Trophoblast cell (in vitro differentiated cells and primary cell): Measurements from ENCODE around the gene TALDO1.

Source experiments
- DNase-seq, 2 donors: peaks; one replicate each; pipeline ENCODE4 v3.0.0-alpha.2; 2016
- H2AFZ ChIP-seq: 2 replicates; pipeline ENCODE4 v1.6.1; 2013; ENCODE audit warnings: low read length, moderate library complexity, mild to moderate bottlenecking; ENCODE audit not compliant: insufficient read depth, poor library complexity
- H2AK5ac ChIP-seq: 2 replicates; pipeline ENCODE4 v1.6.1; 2013; ENCODE audit warnings: mild to moderate bottlenecking, low read length
- H2BK120ac ChIP-seq: 2 replicates; pipeline ENCODE4 v1.6.1; 2013; ENCODE audit warnings: low read length, mild to moderate bottlenecking, moderate library complexity; ENCODE audit not compliant: insufficient read depth, poor library complexity
- H2BK12ac ChIP-seq: 2 replicates; pipeline ENCODE4 v1.6.1; 2013; ENCODE audit warnings: mild to moderate bottlenecking, low read length, moderate library complexity
- H2BK5ac ChIP-seq: 2 replicates; pipeline ENCODE4 v1.6.1; 2013; ENCODE audit warnings: low read length, low read depth, moderate library complexity, mild to moderate bottlenecking; ENCODE audit not compliant: poor library complexity
- H3K14ac ChIP-seq: 2 replicates; pipeline ENCODE4 v1.6.1; 2013; ENCODE audit warnings: mild to moderate bottlenecking, low read length
- H3K18ac ChIP-seq: 2 replicates; pipeline ENCODE4 v1.6.1; 2013; ENCODE audit warnings: mild to moderate bottlenecking, low read length
- H3K23ac ChIP-seq: 2 replicates; pipeline ENCODE4 v1.6.1; 2013; ENCODE audit warnings: low read length
- H3K27ac ChIP-seq: 2 replicates; pipeline ENCODE4 v1.5.1; 2013; ENCODE audit warnings: low read depth, mild to moderate bottlenecking, inconsistent platforms, low read length, moderate library complexity
- H3K27me3 ChIP-seq: 2 replicates; pipeline ENCODE4 v1.6.1; 2013; ENCODE audit warnings: inconsistent platforms, mild to moderate bottlenecking, low read length, moderate library complexity; ENCODE audit not compliant: insufficient read depth
- H3K36me3 ChIP-seq, 2 experiments: 1 replicate in 1 of 2; 2 replicates in 1 of 2; pipeline ENCODE4 v1.6.1; 2013; ENCODE audit warnings: low read length in 2 of 2, mild to moderate bottlenecking in 2 of 2, moderate library complexity in 1 of 2; ENCODE audit not compliant: insufficient read depth in 2 of 2, control insufficient read depth in 1 of 2
- H3K4ac ChIP-seq: 2 replicates; pipeline ENCODE4 v1.6.1; 2013; ENCODE audit warnings: low read depth, mild to moderate bottlenecking, low read length, moderate library complexity
- H3K4me1 ChIP-seq, 2 experiments: 1 replicate in 1 of 2; 2 replicates in 1 of 2; pipeline ENCODE4 v1.6.1; 2013; ENCODE audit warnings: low read length in 2 of 2, mild to moderate bottlenecking in 2 of 2, moderate library complexity in 1 of 2; ENCODE audit not compliant: insufficient read depth in 2 of 2, control insufficient read depth in 1 of 2
- H3K4me2 ChIP-seq: 2 replicates; pipeline ENCODE4 v1.6.1; 2013; ENCODE audit warnings: inconsistent platforms, mild to moderate bottlenecking, low read length, moderate library complexity
- H3K4me3 ChIP-seq: 2 replicates; pipeline ENCODE4 v1.5.1; 2013; ENCODE audit warnings: mild to moderate bottlenecking, low read depth, low read length, inconsistent platforms
- H3K79me1 ChIP-seq: one replicate; pipeline ENCODE4 v1.6.1; 2013; ENCODE audit warnings: low read length
- H3K79me2 ChIP-seq: 2 replicates; pipeline ENCODE4 v1.6.1; 2013; ENCODE audit warnings: low read length, mild to moderate bottlenecking; ENCODE audit not compliant: control insufficient read depth, insufficient read depth, poor library complexity
- H3K9ac ChIP-seq: 2 replicates; pipeline ENCODE4 v1.6.1; 2013; ENCODE audit warnings: mild to moderate bottlenecking, low read length
- H3K9me3 ChIP-seq: 2 replicates; pipeline ENCODE4 v1.6.1; 2013; ENCODE audit warnings: low read depth, mild to moderate bottlenecking, control low read depth, inconsistent platforms, low read length; ENCODE audit not compliant: insufficient read depth
- H4K12ac ChIP-seq: 2 replicates; pipeline ENCODE4 v1.6.1; 2013; ENCODE audit warnings: low read depth, mild to moderate bottlenecking, low read length, moderate library complexity
- H4K8ac ChIP-seq: 2 replicates; pipeline ENCODE4 v1.6.1; 2013; ENCODE audit warnings: low read depth, mild to moderate bottlenecking, low read length, moderate library complexity
- H4K91ac ChIP-seq: one replicate; pipeline ENCODE4 v1.6.1; 2013; ENCODE audit warnings: low read depth, mild to moderate bottlenecking, low read length, moderate library complexity
- WGBS: extraction: QIAGEN DNeasy Blood & Tissue Kit; methylation state at CpG from one replicate; pipeline ENCODE4 v1.1.7; 2013; ENCODE audit warnings: missing lambda C conversion rate; ENCODE audit not compliant: insufficient read length, insufficient coverage; ENCODE audit errors: extremely low coverage; 5-methylcytosine and 5-hydroxymethylcytosine counted together

Gene TALDO1

DNA sequence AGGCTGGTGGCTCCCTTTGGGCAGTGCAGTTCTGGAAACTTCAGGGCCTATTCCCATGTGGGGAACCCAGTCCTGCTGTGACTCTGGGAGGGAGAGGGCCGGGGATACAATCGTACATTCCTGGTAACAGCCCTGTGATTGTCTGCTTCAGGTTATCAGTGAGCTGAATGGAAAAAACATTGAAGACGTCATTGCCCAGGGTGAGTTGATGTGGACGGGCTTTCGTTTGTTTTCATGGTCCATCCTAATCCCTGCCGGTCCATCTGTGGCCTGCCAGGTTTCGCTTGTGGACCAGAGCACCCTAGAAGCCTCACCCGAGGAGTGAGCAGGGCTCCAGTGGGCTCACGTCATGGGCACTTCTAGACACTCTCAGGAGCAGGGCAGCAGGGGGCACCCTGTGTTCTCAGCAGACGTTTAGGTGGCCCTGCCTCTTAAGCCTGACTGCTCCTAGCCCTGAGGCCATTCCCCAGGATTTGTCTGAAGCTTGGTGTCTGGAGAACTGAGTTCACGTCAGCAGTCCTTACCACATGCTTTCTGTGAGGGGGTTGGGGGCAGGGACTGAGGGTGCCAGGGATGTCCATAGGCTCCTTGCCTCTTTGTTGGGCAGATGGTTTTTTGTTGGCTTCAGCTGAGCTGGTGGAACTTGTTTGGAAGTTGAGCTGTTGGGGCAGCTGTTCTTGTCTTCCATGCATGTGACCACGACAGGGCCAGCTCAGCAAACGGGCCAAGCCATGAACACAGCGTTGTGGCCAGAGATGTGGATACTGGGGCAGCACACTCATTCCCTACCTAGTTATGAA is 64.4 kb downstream of the TALDO1 start:
- H2BK5ac ChIP-seq = no peak overlapping the region
- peak overlapping the region; percentile 42 for H3K18ac ChIP-seq
- no peak overlapping the region for H3K23ac ChIP-seq
- no peak overlapping the region for H3K4me3 ChIP-seq
- H3K27ac ChIP-seq = no peak overlapping the region
- H3K4me1 ChIP-seq = peaks cover 9 to 17% of the 10 kb centered on the region in 2 experiments
- H3K27me3 ChIP-seq = no peaks in the 10 kb centered on the region
- H2BK120ac ChIP-seq = no peak overlapping the region
- H3K14ac ChIP-seq = no peak overlapping the region
- no peak overlapping the region for H2AFZ ChIP-seq
- peak overlapping the region; percentile 80 for H3K4me2 ChIP-seq
- no peak overlapping the region for H3K9ac ChIP-seq
- H3K9me3 ChIP-seq = peaks cover 2% of the 10 kb centered on the region
- H4K91ac ChIP-seq = no peak overlapping the region
- H2AK5ac ChIP-seq = no peak overlapping the region
- DNase-seq = no peak
- H3K36me3 ChIP-seq = peaks cover 31% of the 10 kb centered on the region in 2 experiments
- peak overlapping the region; percentile 43 for H3K4ac ChIP-seq
- whole genome bisulfite sequencing = no CpG with 5 or more reads among the region's 14 CpGs
- no peak overlapping the region for H2BK12ac ChIP-seq
- no peak overlapping the region for H4K12ac ChIP-seq
- peaks cover 14% of the 10 kb centered on the region for H3K79me1 ChIP-seq
- no peak overlapping the region for H4K8ac ChIP-seq
- H3K79me2 ChIP-seq = peaks cover 19% of the 10 kb centered on the region

DNA sequence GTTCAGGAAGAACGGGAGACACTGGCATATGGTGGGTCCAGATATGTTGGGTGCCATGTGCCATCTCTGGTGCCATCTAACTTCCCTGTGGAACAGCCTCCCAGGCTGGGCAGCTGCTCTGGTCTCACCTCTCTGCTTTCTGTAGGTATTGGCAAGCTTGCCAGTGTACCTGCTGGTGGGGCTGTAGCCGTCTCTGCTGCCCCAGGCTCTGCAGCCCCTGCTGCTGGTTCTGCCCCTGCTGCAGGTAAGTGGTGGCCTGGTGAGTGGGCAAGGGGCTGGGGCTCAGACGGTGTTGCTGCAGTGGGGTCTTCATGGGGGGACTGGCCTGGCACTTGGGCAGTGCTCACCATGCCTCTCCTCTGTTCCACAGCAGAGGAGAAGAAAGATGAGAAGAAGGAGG is 65.1 kb downstream of the TALDO1 start:
- no peak overlapping the region for H2BK12ac ChIP-seq
- peaks cover 19% of the 10 kb centered on the region for H3K79me2 ChIP-seq
- H2BK120ac ChIP-seq = no peak overlapping the region
- no peak overlapping the region for H4K12ac ChIP-seq
- H3K4me2 ChIP-seq = no peak overlapping the region
- no peak overlapping the region for H2BK5ac ChIP-seq
- no peak overlapping the region for H4K8ac ChIP-seq
- DNase-seq = no peak
- no peaks in the 10 kb centered on the region for H3K27me3 ChIP-seq
- no peak overlapping the region for H2AFZ ChIP-seq
- H3K14ac ChIP-seq = no peak overlapping the region
- peaks cover 2% of the 10 kb centered on the region for H3K9me3 ChIP-seq
- H2AK5ac ChIP-seq = no peak overlapping the region
- no peak overlapping the region for H3K23ac ChIP-seq
- no peak overlapping the region for H3K4me3 ChIP-seq
- peaks cover 14% of the 10 kb centered on the region for H3K79me1 ChIP-seq
- H3K27ac ChIP-seq = no peak overlapping the region
- H3K4ac ChIP-seq = no peak overlapping the region
- H3K9ac ChIP-seq = no peak overlapping the region
- peaks cover 31% of the 10 kb centered on the region in 2 experiments for H3K36me3 ChIP-seq
- no CpG with 5 or more reads among the region's 3 CpGs for WGBS
- H3K18ac ChIP-seq = no peak overlapping the region
- H3K4me1 ChIP-seq = peaks cover 9 to 17% of the 10 kb centered on the region in 2 experiments
- H4K91ac ChIP-seq = no peak overlapping the region

DNA sequence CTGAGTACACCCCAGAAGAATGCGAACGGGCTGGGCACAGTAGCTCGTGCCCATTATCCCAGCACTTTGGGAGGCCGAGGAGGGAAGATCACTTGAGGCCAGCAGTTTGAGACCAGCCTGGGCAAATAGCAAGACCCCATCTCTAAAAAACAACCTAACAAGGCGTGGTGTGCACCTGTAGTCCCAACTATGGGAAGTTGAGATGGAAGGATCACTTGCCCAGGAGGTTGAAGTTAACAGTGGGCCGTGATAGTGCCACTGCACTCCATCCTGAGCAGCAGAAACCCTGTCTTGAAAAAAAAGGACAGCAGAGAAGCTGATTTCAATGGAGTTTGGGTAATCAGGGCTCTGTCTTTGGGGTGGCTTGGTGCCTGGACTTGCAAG is 65.8 kb downstream of the TALDO1 start:
- no peak for DNase-seq
- Histone ChIP-seq H3K79me2 (peaks cover 19% of the 10 kb centered on the region), H3K4me3 (no peak overlapping the region), H4K8ac (no peak overlapping the region), H3K23ac (no peak overlapping the region), H3K27me3 (no peaks in the 10 kb centered on the region), H2BK120ac (no peak overlapping the region), H2BK5ac (no peak overlapping the region), H3K4ac (no peak overlapping the region), H3K18ac (no peak overlapping the region), H3K9me3 (peaks cover 2% of the 10 kb centered on the region), H2AK5ac (no peak overlapping the region), H3K27ac (no peak overlapping the region), H3K9ac (no peak overlapping the region), H2AFZ (no peak overlapping the region), H3K4me2 (no peak overlapping the region), H3K14ac (no peak overlapping the region), H4K12ac (no peak overlapping the region), H3K4me1 (peaks cover 9 to 17% of the 10 kb centered on the region in 2 experiments), H3K79me1 (peaks cover 14% of the 10 kb centered on the region), H3K36me3 (peaks cover 31% of the 10 kb centered on the region in 2 experiments), H4K91ac (no peak overlapping the region), H2BK12ac (no peak overlapping the region)
- WGBS = no CpG with 5 or more reads among the region's 6 CpGs

DNA sequence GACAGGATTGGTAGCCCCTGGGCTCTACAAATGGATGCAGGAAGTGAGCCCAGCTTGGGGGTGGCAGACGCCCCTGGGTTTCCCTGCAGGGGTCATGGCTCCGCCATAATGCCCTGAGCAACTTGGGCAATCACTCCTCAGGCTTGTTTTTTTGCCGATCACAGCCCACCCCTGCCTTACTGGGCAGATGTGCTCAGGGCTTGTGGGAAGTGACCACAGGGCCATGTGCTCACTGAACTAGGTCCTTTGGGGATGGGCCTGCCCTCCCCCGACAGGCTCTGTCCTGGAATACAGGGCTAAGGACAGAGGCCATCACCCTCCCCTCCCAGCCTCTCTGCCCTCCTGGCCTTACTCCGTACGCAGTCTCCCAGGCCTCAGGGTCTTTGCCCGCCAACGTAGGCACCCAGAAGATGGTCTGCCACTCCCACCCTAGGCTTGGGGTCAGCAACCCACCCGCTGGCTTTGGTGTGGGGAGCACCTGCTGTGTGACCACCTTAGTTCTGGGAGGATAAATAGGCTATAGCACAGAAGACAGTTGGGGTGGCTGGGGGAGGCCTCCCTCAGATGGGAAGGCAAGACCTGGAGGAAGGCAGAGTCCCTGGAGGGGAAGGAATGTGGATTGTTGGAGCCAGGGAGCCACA is 66.3 kb downstream of the TALDO1 start:
- no peak overlapping the region for H2BK120ac ChIP-seq
- H3K23ac ChIP-seq = no peak overlapping the region
- H2BK12ac ChIP-seq = no peak overlapping the region
- H2BK5ac ChIP-seq = no peak overlapping the region
- H3K36me3 ChIP-seq = peaks cover 31% of the 10 kb centered on the region in 2 experiments
- no peak overlapping the region for H3K4me2 ChIP-seq
- H4K91ac ChIP-seq = no peak overlapping the region
- H3K79me2 ChIP-seq = peaks cover 19% of the 10 kb centered on the region
- peaks cover 2% of the 10 kb centered on the region for H3K9me3 ChIP-seq
- no peak overlapping the region for H3K27ac ChIP-seq
- H4K8ac ChIP-seq = no peak overlapping the region
- H3K79me1 ChIP-seq = peaks cover 14% of the 10 kb centered on the region
- no peak for DNase-seq
- H3K9ac ChIP-seq = no peak overlapping the region
- no peaks in the 10 kb centered on the region for H3K27me3 ChIP-seq
- no CpG with 5 or more reads among the region's 9 CpGs for WGBS
- no peak overlapping the region for H2AK5ac ChIP-seq
- H3K4me3 ChIP-seq = no peak overlapping the region
- no peak overlapping the region for H3K14ac ChIP-seq
- no peak overlapping the region for H2AFZ ChIP-seq
- H3K4ac ChIP-seq = no peak overlapping the region
- H3K18ac ChIP-seq = no peak overlapping the region
- H4K12ac ChIP-seq = peak overlapping the region; percentile 29
- H3K4me1 ChIP-seq = peaks cover 7 to 16% of the 10 kb centered on the region in 2 experiments
